GM08714 (cell line): Measurements from ENCODE around the gene GABRR1.
"Not testable (repeated sequence)": the region's sequence is repeated elsewhere in the genome, so short reads cannot be mapped to it uniquely, and the experiment has no call there.

Source experiments
- H3K4me3 ChIP-seq: fragments of 200-500 bp; sonication (Bioruptor generic); 2 replicates; pipeline ENCODE4 v1.5.1; 2014; ENCODE audit warnings: mild to moderate bottlenecking, low read length, inconsistent platforms
- ZNF274 ChIP-seq: IDR thresholded peaks from 2 replicates; pipeline ENCODE4 v1.6.1; 2012; ENCODE audit warnings: mild to moderate bottlenecking, low read depth, low read length

GABRR1 gene

DNA sequence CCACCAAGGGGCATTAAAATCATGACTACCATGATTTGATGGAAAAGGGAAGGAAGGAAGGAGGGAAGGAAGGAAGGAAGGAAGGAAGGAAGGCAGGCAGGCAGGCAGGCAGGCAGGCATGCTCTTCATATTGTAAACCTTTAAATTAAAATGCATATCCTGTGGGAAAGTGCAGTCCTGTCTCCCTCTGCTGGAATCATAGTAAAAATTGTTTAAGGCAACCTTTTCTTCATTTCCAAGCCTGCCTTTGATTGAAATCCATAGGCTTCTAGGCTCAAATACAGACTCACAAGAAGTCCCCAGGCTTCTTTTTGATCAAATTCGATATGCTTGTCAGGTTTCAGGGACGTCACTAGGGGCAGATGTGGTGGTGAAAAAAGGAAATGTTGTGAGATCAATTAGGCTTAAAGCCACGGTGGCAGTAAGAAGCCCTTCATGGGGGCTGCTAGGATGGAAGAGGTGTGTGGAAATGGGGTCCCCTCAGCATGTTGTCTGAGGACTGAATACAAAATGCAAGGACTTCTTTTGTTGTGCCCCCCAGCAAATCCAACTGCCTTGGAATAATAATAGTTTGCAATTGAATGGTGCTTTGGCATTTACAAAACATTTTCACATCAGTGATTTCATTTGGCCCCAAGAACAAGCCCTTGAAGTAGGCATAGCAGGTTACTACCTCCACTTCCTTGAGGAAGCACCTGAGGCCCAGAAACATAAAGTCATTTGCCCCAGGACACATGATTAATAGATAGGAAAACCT lies 25.6 kb upstream of the GABRR1 start:
- TF ChIP-seq ZNF274 = no peak
- H3K4me3 ChIP-seq = no peak overlapping the region

DNA sequence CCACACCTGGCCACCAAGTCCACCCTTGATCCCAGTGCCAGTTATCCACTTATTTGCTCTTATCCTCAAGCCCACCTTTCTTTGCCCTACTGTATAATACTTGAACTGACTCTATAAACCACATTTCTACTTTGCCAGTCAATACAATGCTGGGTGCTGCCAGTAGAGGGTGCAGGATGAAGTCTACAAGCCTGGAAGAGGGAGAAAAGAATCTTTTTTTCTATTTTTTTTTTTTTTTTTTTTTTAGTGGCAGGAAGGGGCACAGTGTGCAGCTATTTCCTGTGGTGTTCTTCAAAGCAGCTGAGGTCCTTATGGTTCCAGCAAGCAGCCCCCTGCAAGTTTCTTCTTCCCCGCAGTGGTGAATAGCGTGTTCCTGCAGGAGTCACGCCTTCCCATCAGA lies 22.2 kb upstream of the GABRR1 start:
- no peak overlapping the region for H3K4me3 ChIP-seq
- no peak for TF ChIP-seq ZNF274

DNA sequence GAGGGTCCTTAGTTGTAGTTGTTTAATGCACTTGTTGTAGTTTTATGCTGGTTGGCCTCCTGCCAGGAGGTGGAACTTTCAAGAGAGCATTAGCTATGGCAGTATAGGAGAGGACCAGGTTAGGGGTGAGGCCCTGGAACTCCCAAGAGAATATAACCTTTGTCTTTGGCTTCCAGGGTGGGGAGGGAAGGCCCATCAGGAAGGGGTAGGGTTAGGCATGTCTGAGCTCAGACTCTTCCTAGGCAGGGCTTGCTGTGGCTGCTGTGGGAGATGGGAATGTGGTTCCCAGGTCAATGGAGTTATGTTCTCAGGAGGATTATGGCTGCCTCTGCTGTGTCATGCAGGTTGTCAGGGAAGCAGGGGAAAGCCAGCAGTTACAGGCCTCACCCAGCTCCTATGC lies 20.0 kb upstream of the GABRR1 start:
- no peak overlapping the region for H3K4me3 ChIP-seq
- TF ChIP-seq ZNF274 = no peak

DNA sequence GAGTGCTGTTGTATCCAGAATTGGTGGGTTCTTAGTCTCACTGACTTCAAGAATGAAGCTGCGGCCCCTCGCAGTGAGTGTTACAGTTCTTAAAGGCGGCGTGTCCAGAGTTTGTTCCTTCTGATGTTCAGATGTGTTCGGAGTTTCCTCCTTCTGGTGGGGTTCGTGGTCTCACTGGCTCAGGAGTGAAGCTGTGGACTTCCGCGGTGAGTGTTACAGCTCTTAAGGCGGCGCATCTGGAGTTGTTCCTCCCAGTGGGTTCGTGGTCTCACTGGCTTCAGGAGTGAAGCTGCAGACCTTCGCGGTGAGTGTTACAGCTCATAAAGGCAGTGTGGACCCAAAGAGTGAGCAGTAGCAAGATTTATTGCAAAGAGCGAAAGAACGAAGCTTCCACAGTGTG lies 16.4 kb upstream of the GABRR1 start:
- not testable (repeated sequence) for H3K4me3 ChIP-seq

DNA sequence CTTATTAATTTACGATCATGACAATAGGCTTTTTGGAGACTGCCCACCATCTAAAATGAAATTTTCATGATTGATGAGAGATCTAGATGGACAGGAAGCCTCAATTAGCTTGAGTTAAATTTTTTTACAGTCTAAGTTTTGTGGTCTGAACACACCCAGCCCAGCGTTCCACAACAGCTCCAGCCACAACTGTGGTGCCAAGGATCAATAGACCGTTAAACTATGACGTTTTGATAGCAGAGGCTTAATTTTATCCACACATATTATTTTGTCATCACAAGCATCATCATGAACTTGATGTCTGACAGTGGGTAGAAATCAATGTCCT lies 5.5 kb upstream of the GABRR1 start:
- H3K4me3 ChIP-seq = no peak overlapping the region
- TF ChIP-seq ZNF274 = no peak

DNA sequence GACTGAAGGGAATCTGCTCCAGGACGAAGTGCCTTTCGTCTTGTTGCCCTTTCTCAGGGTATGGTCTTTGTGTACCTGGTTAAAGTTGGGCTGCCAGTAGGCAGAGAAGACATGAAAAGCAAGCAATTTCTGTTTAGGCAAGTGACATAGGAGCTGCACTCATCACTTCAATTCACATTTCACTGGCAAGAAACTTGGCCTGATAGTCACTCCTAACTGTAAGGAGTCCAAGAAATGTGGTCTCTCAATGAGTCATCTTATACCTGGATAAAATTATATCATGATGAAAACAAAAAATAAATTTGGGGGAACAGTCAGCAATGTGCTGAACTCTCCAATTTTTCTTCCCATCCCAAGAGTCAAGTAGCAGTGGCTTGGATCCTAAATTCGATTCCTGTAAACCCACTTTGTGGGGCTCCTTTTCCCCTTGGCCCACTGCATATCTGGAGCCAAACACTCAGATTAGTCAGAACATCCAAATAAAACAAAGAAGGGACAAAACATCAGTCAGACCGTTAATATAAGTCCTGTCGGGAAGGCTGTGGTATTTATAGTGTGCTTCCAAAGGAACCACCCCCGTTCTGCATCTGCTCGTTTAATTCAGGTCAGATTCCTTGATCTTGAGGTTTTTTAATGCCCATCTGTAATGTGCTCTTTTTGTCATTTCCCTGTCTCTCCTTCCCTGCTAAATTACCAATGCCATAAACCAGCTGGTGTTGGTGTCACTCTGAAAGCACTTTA lies 5.0 kb upstream of the GABRR1 start:
- no peak for TF ChIP-seq ZNF274
- no peak overlapping the region for H3K4me3 ChIP-seq

GRCh38 chr6:89221129-89221528 lies 4.0 kb upstream of the GABRR1 start:
- H3K4me3 ChIP-seq = no peak overlapping the region
- no peak for TF ChIP-seq ZNF274

DNA sequence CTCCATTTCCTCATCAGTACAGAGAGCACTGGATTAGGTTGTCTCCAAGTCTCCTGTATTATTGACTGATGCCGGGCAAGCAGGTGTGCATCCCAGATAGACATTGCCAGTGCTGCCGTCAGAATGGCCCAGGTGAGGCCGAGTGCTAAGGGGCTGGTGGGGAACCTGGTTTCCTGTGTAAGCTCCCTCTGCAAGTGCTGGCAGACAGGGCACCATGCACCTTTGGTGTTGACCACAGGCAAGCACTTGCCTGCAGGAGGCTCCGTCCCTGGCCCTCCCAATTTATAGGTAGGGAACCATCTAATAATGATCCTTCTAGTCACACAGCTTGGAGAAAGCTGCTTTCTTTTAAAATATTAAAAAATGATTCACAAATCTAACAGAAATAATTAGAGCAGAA lies 747 bp downstream of the GABRR1 start:
- no peak for TF ChIP-seq ZNF274
- no peak overlapping the region for H3K4me3 ChIP-seq

GRCh38 chr6:89215391-89215790 lies 1.8 kb downstream of the GABRR1 start:
- no peak overlapping the region for H3K4me3 ChIP-seq
- TF ChIP-seq ZNF274 = no peak

DNA sequence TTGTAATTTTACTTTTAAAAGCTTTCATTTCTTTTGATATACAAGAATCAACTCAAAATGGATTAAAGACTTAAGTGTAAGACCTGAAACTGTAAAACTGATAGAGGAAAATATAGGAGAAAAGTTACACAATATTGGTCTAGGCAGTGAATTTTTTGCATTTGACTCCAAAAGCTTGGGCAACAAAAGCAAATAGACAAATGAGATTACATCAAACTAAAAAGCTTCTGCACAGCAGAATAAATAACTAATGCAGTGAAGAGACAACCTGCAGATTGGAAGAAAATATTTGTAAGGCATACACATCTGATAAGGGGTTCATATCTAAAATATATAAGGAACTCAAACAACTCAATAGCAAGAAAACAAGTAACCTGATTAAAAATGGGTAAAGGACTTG lies 3.0 kb downstream of the GABRR1 start:
- no peak for TF ChIP-seq ZNF274
- no peak overlapping the region for H3K4me3 ChIP-seq

GRCh38 chr6:89212472-89212871 lies 4.7 kb downstream of the GABRR1 start:
- H3K4me3 ChIP-seq = no peak overlapping the region
- no peak for TF ChIP-seq ZNF274

DNA sequence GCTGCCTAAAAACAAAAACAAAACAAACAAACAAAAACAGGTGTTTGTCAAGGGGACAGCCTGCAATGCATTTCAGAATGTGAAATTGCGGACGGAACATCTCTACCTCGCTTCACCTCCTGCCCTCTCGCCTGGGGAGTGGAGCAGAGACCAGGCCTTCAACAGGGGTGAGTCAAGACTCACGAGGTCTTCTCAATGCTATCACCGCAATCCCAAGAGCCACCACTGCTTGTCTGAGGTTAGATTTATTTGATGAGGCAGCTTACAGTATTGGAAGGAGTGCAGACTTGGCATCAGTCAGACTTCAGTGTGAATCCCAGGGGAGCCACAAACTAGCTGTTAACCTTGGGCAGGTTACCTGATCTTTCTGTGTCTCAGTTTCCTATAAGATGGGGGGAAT lies 7.7 kb downstream of the GABRR1 start:
- TF ChIP-seq ZNF274 = no peak
- H3K4me3 ChIP-seq = no peak overlapping the region

DNA sequence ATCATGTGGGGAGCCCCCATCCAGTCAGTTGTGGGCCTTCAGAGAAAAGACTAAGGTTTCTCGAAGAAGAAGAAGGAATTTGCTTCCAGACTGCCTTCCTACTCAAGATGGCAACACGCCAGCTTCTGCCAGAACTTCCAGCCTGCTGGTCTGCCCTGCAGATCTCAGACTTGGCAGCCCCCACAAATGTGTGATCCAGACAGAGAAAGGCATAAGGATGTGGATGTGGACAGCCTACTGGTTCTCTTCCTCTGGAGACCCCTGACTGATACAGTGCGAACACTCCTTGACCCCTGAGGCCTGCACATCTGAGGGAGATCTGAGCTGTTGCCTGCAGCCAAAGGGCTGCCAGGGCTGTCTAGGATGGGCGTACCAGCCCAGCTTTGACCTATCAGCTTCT lies 8.6 kb downstream of the GABRR1 start:
- H3K4me3 ChIP-seq = no peak overlapping the region
- no peak for TF ChIP-seq ZNF274

DNA sequence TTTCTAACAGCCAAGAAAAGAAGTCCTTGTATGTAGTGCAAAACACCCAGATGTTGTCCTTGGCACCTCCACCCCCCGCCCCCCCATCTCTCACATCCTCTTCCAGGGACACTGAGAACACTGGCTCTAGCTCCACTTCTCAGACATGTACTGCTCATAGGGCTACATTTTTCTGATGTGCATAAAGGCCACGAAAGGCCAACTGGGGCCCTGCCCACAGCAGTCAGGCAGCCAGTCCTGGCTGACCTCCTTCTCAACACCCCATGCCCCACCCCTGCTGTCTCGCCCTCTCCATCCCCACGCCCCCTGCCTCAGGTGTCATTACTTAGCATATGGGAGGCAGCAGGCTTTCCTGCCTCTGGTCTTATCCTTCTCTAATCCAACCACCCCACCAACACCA lies 11.3 kb downstream of the GABRR1 start:
- no peak overlapping the region for H3K4me3 ChIP-seq
- TF ChIP-seq ZNF274 = no peak

GRCh38 chr6:89204096-89204495 lies 13.1 kb downstream of the GABRR1 start:
- no peak for TF ChIP-seq ZNF274
- H3K4me3 ChIP-seq = no peak overlapping the region
